NCI-H2227 (cell line): ENCODE measurements around the gene SULT1C3.

ENCODE experiments used
- DNase-seq: peaks from one replicate; lab custom pipeline; 2025; ENCODE audit not compliant: unreplicated experiment; lab: John Stamatoyannopoulos, UW

SULT1C3 gene

GRCh38 chr2:108239786-108240185, at the start of gene SULT1C3:
Gene SULT1C3, plus strand, starts transcription at chr2:108239968. Its CDS starts 7,227 bp downstream, at chr2:108247195.
- no peak for DNase-seq

GRCh38 chr2:108193251-108193650, 46.5 kb upstream of the SULT1C3 start:
- no peak for DNase-seq

- no peak for DNase-seq
These were observed 45.2 kb upstream of the SULT1C3 start for GRCh38 chr2:108194409-108195132.

DNA sequence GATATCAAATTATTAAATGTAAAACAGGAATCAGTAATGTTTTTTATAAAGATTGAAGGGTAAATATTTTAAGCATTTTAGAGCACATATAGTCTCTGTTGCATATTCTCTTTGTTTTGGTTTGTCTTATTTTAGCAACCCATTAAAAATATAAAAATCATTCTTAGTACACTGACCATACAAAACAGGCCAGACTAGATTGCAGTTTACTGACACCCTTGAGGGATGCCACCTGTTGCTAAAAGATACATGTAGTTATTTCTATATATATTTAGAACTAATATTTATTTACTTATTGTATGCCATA, 44.7 kb upstream of the SULT1C3 start:
- no peak for DNase-seq

GRCh38 chr2:108199726-108200125, 40.0 kb upstream of the SULT1C3 start:
- DNase-seq, result no peak

- no peak for DNase-seq
These were observed 39.2 kb upstream of the SULT1C3 start for GRCh38 chr2:108200569-108200968.

- no peak for DNase-seq
These were observed 27.1 kb upstream of the SULT1C3 start for GRCh38 chr2:108212671-108213070.

DNA sequence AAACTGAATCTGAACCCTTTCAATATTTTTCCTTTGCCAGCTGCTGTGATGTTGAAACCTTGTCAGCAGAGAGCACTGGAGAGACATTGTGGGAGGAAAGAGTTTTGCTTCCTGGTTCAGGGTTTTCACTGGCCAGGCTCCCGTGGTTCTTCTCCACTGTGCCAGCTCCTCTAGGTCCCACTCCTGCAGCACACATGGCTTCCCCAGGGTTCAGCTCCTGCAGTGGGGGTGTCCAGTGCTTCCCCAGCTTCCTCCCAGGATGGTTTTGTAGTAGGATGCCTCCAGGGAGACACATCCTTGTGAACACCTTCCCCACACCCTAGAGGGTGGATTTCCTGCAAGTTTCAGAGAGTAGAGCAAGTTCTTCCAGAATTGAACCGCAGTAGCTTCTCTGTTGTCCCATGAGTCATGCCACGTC, 24.0 kb upstream of the SULT1C3 start:
- DNase-seq, result no peak

GRCh38 chr2:108217211-108217610, 22.6 kb upstream of the SULT1C3 start:
- DNase-seq, result no peak

DNA sequence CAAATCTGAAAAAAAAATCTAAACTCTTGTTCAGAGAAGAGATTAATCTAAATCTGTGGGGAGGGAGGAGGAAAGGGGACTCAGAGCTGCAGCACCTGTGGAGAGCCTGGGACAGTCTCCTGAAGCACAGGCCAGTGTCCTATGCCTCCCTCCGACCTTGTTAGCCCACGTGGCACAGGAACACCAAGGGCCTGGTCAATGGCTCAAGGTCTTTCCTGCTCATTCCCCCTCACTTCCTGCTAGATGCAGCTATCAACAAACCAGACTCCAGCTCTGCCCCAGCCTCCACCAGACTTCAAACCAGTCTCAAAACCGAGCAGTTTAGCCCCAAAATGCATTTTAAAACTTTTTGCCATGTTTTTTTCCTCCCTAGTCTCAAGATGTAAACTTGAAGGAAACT, 20.1 kb upstream of the SULT1C3 start:
- no peak for DNase-seq

DNA sequence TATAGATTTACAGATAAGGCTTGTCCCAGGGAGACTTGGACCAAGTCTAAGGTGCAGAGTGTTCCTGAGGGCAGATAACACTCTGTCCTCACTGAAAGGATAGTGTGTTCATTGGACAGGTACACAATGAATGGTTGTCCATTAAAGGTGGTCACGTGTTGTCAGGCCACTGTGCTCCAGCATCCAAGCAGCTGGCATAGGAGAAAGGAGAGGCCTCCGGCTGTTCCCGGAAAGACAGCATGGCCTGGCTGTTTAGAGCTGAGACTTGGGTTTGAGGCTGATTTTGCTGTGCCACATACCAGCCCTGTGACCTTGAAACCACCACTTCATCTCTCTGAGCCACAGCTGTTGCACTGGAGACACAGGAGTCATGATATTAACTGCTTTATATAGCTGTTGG, 19.6 kb upstream of the SULT1C3 start:
- DNase-seq, result no peak

- DNase-seq, result no peak
These were observed 18.7 kb upstream of the SULT1C3 start for GRCh38 chr2:108220942-108221541.

DNA sequence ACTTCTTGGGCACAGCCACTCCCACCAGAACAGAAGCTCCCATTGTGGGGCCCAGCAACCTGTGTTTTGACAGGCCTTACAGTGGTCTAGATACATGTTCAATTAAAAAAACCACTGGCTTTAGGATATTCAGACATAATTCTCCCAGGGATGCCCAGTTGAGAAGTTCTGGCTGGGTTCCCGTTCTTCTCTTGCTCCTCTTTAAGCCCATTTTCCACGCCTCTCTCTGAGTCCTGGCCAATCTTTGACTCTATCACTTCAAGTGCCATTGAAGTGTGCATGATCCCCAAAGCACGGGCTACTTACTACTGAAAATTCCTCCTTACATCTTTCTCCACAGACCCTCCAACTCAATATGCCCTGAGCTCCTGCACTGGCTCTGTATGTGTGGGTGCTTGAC, 17.5 kb upstream of the SULT1C3 start:
- no peak for DNase-seq

DNA sequence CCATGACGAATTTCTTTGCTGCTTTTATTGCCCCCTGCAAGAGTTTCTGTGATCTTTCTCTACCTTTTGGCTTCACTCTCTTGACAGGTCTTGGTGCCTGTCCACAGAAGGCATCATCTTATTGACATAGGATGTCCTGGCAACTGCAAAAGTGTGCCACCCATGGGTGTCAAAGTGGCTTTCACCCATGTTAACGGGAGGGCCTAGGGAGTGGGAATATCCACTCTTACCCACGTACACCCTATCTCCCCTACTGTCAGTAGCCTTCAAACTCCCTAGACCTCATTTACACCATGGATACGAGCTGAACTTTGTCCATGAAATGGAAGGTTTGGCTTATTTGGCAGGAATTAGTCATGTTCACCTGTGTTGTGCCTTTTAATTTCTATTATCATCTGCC, 16.2 kb upstream of the SULT1C3 start:
- no peak for DNase-seq

GRCh38 chr2:108224022-108224421, 15.7 kb upstream of the SULT1C3 start:
- no peak for DNase-seq

DNA sequence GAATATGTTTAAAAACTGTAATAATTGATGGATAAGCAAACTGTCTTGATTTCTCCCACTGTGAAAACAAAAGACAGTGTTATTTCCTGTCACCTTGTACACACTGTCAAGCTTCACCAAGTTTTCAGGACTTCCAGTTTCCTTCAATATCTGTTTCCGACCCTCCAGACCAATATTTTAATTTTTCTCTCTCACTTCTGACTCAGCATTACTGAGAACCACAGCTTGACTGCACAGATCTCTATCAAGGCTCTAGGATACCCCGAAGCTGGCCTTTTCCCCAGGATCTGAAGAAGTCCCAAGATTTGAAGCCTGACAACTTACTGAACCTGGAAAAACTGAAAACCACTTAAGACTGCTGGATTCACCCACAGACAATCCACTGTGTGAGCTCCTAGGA, 13.2 kb upstream of the SULT1C3 start:
- no peak for DNase-seq

GRCh38 chr2:108228006-108228405, 11.8 kb upstream of the SULT1C3 start:
- no peak for DNase-seq

DNA sequence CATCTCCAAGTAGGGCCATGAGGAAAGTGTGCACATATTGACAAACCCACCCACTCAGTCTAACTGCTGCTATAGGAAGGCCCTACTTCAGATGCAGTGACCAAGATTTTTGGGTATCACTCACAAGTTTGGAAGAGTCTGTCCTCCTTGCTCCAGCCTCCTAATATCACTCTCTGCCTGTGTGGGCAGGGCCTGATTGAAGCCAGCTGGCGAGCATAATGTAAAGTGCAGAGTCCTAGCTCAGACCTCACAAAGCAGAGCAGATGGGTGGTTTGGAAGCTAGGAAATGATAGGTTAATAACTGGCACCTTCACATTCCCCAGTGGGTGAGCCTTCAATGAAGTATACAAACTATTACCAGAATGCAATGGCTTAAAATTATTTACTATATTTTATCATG, 11.2 kb upstream of the SULT1C3 start:
- no peak for DNase-seq

DNA sequence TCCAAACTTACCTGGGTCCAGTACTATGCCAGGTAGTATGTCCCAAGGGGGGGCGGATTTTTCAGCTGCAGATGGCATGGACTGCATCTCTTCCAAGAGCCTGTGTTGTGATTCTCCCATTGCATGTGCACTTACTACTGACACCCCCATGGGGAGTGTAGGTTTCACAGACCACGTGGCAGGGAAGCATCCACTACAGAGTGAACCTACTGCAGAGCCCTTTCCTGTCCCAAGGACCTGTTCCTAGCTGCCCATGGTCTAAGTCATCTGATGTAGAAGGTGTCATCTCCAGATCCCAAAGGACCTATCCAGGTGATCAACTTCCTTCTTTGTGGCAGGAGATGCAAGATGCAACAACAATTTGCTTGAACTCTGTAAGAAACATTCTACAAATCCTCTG, 9.9 kb upstream of the SULT1C3 start:
- DNase-seq, result no peak

DNA sequence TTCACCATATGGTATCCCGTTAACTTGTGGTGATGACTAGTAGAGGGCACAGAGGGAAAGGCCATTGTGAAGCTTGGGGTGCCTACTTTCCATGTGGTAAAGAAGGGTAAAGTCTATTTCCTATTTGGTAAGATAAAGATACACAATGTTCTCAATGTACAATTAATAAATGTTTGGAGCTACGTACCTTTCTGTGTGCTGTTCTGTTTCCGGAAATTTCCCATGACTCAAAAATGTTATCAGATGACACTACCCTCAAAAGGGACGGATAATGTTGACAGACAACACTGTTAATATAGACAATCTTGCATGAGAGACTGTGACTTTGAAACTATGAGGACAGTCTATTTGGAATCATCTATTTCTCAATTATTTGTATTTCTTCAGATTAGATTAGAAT, 4.2 kb upstream of the SULT1C3 start:
- no peak for DNase-seq

- no peak for DNase-seq
These were observed 3.0 kb upstream of the SULT1C3 start for GRCh38 chr2:108236676-108237335.

GRCh38 chr2:108240966-108241365, 1.2 kb downstream of the SULT1C3 start:
- no peak for DNase-seq

DNA sequence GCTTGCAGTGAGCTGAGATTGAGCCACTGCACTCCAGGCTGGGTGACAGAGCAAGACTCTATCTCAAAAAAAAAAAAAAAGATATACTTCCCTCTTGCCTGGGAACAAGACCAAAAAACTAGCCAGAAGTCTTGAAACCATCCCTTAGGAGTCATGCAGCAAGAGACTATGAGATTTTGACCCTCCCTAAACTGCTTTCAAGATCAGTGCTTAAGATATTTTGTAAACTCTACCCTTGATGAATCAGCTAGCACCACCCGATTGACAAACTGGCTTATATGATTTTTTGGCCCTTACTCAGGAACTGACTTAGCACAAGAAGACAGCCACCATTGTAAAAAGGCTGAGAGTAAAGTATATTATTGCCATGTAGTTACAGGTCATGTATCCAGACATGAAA, 3.8 kb downstream of the SULT1C3 start:
- DNase-seq, result no peak
